Hepatic stellate cell (primary cell): ENCODE measurements around the gene DND1.
"Not testable (repeated sequence)": the region's sequence is repeated elsewhere in the genome, so short reads cannot be mapped to it uniquely, and the experiment has no call there.

Source experiments
- DNase-seq: peaks from one replicate; pipeline ENCODE4 v3.0.0; 2011; ENCODE audit warnings: low spot score

DND1 gene

DNA sequence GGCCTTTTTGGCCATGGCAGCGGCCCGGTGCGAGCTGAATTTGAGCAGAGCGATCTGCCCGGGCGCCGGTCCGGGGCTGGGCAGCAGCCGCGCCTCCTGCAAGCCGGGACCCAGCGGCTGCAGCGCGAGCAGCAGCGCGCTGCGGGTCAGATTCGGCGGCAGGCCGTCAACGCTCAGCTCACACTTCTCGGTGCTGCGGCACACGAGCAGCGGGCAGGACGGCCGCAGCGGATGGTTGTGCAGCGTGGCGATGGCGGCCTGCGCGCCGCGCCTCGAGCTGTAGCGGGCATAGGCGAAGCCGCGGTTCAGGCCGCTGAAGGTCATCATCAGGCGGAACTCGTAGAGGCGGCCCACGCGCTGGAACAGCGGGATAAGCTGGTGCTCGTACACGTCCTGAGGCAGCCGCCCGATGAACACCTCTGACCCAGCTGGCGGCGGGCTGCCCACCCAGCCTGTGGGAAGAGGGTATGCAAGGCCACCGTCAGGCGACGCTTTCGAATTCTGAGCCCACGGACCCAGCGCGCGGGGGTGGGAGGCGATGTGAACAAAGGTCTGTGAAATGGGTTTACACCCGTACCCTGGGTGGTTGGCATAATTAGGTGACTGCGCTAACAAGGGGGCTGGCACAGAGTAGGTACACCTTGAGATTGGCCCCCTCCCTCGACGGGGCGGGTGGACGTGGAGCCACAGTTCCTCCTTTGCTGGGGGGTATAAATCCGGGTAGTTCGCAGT is 755 bp downstream of the DND1 start:
- no peak for DNase-seq

DNA sequence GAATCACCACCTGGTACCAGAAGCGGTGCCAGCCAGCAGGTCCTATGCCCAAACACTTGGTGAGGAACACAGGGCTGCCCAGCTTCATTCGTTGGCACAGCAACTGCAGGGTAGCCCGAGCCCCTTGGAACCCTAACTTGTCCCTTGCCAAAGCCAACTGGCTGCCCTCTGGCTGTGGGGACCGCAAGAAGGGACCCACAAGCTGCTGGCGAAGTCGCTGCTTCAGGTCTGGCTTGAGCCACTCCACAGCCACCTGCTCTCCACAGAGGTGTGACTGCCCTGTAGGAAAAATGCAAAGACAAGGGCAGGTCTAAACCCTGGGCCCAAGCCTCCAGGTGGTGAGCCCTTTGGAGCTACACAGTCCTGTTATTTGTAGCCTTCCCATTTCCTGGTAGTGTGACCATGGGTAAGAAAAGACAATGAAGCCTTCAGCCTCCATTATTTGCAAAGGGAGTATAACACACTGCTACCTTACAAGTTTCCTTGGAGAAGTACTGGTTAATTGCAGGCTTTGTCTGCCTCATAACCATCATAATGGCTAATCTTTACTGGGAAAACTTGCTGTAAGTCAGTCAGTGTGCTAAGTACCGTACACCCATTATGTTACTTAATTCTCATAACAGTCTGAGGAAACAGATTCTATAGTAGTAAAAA is 1.8 kb downstream of the DND1 start:
- no peak for DNase-seq

DNA sequence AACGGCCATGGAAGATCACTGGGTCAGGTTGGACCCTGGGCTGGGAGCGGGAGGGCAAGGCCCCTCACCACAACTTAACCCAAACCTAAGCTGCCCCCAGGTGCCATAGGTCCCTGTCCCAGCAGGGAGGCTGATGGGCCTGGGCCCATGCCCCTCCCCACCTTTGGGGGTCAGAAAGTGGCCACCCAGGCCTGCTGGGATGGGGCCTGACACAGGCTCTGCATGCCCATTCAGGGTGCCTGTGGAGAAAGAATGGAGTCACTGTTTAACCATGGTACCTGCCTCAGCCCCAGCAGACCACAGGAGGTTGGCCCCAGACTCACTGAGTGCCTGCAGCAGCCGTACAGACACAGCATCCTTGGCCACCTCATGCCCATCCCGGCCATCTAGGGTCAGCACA is 2.3 kb downstream of the DND1 start:
- not testable (repeated sequence) for DNase-seq

DNA sequence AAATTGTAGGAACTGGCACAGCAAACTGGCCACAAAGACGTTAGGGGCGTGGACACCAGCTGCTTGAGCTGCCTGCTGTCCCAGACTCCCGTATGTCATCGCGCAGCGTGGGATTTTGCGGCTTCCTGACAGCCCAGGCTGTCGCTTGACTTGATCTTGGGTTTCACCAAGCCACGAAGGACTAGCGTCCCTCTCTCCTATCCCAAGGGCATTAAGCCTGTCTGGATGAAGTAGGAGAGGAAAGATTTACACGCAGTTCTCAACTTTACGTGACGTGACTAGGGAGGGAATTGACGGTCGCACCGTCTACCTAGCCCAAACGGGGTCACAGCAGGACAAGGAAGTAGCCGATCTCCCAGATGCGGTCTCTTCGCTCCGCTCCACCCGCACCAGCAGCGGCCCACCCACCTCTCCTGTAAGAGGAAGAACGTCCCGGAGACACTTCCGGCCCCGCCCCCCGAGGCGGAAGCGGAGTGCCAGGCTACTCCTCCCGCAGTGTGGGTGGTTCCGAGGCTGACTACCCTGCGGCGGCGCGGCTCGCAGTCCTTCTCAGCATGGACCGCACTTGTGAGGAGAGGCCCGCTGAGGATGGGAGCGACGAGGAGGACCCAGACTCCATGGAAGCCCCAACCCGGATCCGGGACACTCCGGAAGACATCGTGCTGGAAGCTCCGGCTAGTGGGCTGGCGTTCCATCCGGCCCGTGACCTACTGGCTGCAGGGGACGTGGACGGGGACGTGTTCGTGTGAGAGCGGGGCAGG is 8.8 kb downstream of the DND1 start, which contains the start of gene WDR55:
Gene WDR55, plus strand, starts transcription at position 546 of the 761 bp plus-strand sequence. Its CDS starts 9 bp downstream, at position 555.
- peak; percentile 95 for DNase-seq

DNA sequence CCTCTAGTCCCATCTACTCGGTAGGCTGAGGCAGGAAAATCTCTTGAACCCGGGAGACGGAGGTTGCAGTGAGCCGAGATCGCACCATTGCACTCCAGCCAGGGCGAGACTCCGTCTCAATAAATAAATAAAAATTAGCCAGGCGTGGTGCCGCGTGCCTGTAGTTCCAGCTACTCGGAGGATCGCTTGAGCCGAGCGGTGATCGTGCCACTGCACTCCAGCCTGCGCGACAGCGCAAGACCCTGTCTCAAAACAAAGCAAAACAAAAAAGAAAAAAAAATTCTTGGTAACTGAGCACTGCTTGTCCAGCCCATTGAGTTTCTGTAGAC is 9.4 kb downstream of the DND1 start:
- no peak for DNase-seq

DNA sequence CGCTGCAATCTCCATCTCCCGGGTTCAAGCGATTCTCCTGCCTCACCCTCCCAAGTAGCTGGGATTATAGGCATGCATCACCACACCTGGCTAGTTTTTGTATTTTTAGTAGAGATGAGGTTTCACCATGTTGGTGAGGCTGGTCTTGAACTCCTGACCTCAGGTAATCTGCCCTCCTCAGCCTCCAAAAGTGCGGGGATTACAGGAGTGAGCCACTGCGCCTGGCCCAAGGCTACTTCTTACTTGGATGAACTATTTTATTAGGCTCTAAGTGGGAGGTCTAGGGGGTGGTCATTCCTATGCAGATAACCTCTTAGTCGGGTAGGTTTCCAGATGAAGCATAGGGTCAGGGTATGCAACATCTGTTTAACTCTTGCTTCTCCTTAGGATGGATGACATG is 13.0 kb downstream of the DND1 start:
- DNase-seq, result not testable (repeated sequence)

DNA sequence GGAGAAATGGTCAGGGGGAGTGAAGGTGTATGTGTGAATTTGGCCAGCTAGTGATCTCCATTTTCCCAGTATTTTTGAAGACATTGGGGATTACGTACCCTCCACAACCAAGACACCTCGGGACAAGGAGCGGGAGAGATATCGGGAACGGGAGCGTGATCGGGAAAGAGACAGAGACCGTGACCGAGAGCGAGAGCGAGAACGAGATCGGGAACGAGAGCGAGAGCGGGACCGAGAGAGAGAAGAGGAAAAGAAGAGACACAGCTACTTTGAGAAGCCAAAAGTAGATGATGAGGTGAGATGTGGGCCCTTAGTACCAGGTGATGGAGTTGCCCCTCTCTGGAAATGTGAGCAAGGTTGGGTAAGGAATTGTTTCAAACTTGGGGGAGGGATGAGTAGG is 14.5 kb downstream of the DND1 start:
- no peak for DNase-seq

DNA sequence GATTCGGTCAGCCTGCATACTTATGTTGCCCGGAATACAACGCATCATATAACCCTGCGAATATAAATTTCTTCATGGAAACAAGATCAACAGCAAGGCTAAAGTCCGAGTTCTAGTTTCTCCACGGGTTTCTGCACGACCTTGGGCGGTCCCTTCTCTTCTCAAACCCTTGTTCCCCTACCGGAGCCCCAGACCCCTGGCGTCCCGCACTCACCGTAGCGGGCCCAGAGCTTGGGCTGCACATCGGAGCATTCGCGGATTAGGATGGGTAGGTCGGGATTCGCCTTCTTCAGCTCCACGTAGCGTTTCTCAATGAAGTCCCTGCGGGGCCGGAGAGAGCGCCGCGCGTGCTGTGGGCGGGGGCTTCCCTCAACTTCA is 26.3 kb downstream of the DND1 start:
- peak; percentile 38 for DNase-seq

DNA sequence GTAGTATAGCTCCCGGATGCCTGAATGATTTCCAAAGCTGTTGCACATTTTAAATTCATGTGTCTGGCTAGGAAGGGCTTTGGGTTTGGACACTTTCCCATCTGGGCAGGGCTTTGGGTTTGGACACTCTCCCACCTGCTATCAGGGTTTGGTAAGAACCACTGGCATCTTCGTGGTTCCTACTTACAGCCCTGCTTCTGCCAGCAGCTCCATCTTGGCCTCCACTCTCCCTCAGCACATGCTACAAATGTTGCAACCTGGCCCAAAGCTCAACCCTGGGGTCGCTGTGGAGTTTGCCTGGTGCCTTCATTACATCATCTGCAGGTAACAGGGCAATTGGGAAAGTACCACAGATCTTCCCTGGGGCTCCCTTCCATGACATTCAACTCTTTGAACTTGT is 30.7 kb downstream of the DND1 start:
- DNase-seq, result no peak

DNA sequence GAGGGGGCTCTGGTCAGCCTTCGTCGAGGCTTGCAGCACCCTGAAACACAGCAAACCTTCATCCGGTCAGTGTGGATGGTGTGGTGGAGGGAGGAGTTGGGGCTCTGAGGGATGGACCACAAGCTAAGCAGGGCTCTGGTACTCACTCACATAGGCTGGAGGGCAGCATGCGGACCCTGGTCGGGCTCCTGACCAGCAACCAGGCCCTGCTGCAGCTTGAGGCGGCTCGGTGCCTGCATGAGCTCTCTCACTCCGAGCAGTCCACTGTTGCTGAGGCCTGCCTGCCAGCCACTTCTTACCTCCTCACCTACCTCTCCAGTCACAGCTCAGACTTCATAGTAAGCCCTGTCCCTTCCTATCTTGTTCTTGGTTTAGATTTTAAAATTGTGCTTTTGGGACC is 31.7 kb downstream of the DND1 start:
- no peak for DNase-seq

DNA sequence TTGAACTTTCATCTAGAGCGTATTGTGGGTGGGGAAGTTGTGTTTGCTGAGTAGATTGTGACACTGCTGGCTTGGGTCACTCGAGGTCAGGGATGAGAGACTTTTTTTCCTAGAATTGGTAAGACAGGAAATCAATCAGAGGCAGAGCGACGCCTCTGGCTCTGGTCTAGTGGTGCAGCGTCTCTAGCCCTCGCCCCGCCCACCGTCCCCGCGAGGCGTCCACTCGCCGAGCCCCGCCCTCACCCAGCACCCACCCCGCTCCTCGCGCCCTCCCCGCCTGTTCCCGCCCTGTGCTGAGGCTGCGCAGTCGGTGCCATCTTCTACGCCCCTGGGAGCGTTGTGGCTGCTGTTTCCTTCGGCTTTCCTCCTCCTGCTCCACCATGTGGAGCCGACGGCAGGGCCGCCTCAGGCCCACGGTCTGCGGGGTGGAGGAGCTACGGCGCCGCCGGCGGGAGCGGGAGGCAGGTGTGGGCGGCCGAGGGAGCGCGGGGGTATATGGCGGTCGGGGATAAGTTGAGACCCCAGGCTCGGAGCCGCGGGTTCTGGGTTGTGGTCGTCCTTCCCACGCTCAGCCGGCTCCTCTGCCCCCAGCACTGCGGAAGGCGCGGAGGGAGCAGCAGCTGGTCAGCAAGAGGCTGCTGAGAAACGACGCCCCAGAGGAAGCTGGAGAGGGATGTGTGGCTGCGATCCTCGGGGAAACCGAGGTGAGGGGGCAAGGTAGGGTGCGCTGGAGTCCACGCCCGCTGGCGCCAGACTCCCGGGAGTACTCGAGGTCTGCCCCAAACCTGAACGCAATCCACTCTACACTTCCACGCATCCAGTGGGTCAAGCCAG is 34.0 kb downstream of the DND1 start, which contains the start of gene TMCO6:
Gene TMCO6, plus strand, starts transcription at position 304 of the 834 bp plus-strand sequence. Its CDS starts 77 bp downstream, at position 381.
- peak; percentile 99 for DNase-seq

DNA sequence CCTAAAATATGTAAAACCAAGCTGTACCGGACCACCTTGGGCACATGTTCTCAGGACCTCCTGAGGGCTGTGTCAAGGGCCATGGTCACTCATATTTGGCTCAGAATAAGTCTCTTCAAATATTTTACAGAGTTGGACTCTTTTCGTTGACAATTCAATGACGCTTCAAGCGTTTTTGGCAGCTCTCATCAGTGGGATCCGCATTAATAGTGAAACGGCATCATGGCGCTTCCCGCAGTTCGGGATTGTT is 34.6 kb downstream of the DND1 start:
- not testable (repeated sequence) for DNase-seq

DNA sequence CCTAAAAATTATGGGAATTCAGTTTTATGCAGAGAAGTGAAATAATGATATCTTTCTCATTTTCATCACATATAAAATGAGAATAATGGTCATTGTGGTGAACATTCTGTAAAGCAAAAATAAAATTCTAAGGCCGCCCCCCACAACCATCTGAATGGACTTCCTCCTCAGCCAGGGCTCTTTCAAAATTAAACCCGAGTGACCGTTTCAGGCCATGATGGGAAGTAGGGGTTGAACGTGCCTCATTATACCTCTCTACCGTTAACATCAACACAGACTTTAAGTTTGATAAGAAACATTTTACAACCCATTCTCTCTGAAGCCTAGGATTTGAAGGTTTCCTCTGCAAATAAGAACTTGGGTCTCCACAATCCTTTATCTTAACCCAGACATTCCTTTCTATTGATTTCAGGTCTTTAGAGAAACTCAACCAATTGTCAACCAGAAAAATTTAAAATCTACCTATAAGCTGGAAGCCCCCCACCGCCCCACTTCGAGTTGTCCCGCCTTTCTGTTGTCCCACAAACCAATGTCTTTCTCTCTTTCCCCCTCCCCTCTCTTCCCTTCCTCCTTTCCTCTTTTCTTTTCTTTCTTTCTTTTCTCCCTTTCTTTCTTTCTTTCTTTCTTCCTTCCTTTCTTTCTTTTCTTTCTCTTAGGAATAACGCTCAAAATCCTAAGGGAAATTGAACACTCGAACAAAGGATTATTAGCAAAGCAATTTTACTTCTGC is 35.8 kb downstream of the DND1 start:
- no peak for DNase-seq

DNA sequence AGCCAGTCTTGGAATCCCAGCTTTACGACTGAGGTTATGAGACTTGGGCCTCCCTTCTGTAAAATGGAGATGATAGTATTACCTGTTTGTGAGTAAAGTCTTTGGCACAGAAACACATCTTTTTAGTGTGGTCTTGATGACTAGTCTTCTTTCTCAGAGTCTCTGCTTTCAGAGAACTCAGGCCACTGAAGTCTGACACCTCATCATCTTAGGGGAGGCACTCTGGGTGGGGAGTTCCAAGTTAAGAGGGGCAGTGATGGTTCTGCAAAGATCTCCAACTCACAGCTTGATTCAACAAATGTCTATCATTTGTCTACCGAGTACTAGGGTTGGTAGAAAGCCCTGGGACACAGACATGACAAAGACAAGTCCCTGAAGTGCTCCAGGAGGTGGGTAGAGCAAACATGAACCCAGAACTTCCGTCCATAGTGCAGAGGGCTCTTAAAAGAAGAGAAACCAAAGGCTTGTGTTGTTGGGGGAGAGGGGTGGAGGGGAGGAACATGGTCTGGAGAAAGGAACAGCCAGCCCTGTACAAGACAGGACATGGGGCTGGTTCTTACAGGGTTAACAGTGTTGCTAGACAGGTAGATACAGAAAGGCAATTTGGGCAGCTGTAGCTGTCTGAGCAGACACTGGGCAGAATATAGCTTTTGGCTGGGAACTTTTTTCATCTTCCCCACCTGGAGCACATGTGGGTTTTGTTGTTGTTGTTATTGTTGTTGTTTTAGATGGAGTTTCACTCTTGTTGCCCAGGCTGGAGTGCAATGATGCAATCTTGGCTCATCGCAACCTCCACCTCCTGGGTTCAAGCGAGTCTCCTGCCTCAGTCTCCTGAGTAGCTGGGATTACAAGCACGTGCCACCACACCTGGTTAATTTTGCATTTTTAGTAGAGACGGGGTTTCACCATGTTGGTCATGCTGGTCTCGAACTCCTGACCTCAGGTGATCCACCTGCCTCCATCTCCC is 37.8 kb downstream of the DND1 start:
- DNase-seq, result no peak

DNA sequence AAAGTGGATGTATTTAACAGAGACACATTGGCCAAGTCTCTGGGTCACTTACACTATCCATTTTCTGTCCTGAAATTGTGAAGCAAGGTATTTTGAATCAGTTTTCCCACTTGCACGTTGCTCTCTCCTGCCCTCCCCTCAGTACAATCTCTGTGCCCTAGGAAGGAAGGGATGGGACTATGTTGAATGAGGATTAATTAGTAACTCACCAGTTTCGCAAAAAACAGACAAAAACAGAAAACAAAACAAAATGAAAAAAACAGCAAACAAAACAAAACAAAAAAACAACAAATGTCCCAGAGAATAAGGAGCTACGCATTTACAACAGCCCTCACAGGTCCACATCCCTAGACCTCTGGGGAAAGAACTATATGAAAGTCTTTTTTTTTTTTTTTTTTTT is 39.3 kb downstream of the DND1 start:
- DNase-seq, result no peak

DNA sequence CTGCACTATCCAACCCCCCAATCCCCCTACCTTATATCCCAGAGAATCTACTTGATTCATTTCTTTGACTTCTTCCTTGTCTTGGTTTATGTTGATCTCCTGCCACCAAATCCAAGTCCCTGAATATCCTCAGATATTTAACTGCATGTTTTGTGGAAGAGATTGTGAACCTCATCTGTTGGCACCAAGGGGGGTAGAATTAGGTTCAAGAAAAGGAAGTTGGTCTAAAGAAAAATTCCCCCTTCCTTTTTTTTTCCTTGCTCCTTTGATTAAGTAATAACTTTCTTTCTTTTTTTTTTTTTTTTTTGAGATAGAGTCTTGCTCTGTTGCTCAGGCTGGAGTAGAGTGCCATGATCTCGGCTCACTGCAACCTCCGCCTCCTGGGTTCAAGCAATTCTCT is 39.9 kb downstream of the DND1 start:
- no peak for DNase-seq

DNA sequence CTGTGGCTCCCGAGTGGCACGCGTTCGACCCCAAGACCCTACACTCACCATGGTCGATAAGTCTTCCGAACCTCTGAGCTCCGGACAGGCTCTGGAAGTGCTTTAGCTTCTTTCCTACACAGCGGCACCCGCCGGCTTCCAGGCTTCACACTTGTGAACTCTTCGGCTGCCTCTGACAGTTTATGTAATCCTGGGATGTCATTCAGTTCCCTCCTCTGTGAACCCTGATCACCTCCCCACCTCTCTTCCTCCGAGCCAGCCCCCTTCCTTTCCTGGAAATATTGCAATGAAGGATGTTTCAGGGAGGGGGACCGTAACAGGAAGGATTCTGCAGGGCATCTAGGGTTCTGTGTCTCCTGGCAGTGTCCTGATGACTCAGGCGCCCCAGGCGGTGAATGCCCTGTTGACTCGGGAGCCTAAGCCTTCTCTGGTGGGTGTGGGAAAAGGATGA is 40.3 kb downstream of the DND1 start, which contains the start of gene CD14:
Gene CD14, minus strand, starts transcription at position 155 of the 451 bp plus-strand sequence. Its CDS starts 104 bp downstream, at position 51.
- DNase-seq, result peak; percentile 45

DNA sequence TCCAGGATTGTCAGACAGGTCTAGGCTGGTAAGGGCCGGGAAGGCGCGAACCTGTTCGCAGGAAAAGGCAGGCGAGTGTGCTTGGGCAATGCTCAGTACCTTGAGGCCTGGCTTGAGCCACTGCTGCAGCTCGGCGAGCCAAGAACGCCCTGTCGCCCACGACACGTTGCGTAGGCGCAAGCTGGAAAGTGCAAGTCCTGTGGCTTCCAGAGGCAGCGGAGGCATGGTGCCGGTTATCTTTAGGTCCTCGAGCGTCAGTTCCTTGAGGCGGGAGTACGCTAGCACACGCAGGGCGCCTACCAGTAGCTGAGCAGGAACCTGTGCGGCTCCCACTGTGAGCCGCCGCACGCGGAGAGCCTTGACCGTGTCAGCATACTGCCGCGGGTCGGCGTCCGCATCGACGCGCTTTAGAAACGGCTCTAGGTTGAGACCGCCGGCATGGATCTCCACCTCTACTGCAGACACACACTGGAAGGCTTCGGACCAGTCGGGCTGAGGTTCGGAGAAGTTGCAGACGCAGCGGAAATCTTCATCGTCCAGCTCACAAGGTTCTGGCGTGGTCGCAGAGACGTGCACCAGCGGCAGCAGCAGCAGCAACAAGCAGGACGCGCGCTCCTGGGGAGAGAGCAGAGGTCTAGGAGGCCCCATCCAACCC is 40.9 kb downstream of the DND1 start:
- DNase-seq, result peak; percentile 35

DNA sequence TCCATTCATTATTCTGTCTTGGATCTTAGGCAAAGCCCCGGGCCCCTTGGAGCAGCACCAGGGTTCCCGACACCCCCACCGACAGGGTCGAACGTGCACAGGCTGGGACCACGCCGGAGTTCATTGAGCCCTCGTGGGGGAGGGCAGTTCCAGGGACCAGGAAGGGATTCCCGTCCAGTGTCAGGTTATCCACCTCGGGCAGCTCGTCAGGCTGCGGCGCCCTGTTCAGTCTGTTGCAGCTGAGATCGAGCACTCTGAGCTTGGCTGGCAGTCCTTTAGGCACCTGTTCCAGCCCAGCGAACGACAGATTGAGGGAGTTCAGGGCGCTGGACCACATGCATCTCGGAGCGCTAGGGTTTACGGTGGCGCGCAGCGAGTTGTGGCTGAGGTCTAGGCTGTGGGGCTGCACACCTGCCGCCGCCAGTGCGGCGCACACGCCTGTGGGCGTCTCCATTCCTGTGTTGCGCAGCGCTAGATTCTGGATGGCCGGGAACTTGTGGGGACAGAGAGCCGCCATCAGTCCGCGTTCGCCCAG is 41.5 kb downstream of the DND1 start:
- no peak for DNase-seq

DNA sequence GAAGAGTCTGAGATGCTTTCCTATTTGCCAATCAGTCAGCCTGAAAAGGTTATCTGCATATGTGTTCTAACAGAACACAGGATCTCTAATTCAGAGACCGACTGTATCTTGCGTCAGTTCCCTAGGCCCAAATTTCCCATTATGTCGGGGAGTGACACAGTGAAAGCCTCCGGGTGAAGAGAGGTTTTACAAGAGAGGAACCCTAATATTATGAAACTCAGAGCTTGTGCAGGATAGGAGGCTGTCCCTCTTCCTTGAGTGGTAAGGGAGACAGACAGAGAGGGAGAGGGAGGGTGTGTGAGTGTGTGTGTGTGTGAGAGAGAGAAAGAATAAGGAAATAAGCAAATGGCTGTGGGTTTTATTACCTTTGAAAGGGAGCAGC is 42.3 kb downstream of the DND1 start:
- DNase-seq, result no peak
